ENCODE measurements around the gene CHD2.

GRCh38 chr15:93049914-93050578 lies 149.9 kb downstream of the CHD2 start:
- TF ChIP-seq EP300 (IDR thresholded peaks at IDR 0.05) = no peak
- no peak for TF ChIP-seq CTCF (IDR thresholded peaks at IDR 0.05)
- no peak for TF ChIP-seq POLR2A (IDR thresholded peaks at IDR 0.05)

Measured in upper lobe of left lung (tissue), 4 donors.